GM21526 (cell line): ENCODE data around the gene SPON1.

Experiments used
- ATAC-seq: cut with Tn5 transposase; IDR thresholded peaks from one replicate; pipeline ENCODE4 v1.9.1; 2021; ENCODE audit warnings: moderate library complexity; ENCODE audit not compliant: unreplicated experiment, low FRiP score

Gene SPON1

GRCh38 chr11:14308114-14308896, 345.8 kb downstream of the SPON1 start:
- ATAC-seq, result peak; percentile 49

GRCh38 chr11:14308897-14309387, 346.4 kb downstream of the SPON1 start:
- ATAC-seq, result peak; percentile 41

- no peak for ATAC-seq
These were observed 347.1 kb downstream of the SPON1 start for GRCh38 chr11:14309425-14310192.

GRCh38 chr11:14310679-14311078, 348.2 kb downstream of the SPON1 start:
- no peak for ATAC-seq

- ATAC-seq, result no peak
These were observed 350.4 kb downstream of the SPON1 start for GRCh38 chr11:14312736-14313438.

GRCh38 chr11:14314127-14314526, 351.6 kb downstream of the SPON1 start:
- ATAC-seq, result no peak

GRCh38 chr11:14315130-14315529, 352.6 kb downstream of the SPON1 start:
- ATAC-seq, result no peak
